HepG2 (cell line): ENCODE data around the gene PNN. TPM values are rescaled to one million over a fixed set of nuclear protein-coding genes. Genes with fewer than 3 reads are reported as not detected.
A peak's percentile ranks its signal among the peaks of the same experiment; 100 is the strongest.
"Not testable (repeated sequence)": the region's sequence is repeated elsewhere in the genome, so short reads cannot be mapped to it uniquely, and the experiment has no call there.

Experiments used
- AKNA ChIP-seq: sonication (generic); formaldehyde crosslinking; IDR thresholded peaks from 2 replicates; pipeline ENCODE4 v1.4.0; 2020; ENCODE audit warnings: missing genetic modification reagents, borderline replicate concordance
- ATF7 ChIP-seq, 2 experiments: fragments of 450-650 bp in 1 of 2; sonication (generic) in 1 of 2; formaldehyde crosslinking in 1 of 2; IDR thresholded peaks; 2 replicates each; pipeline versions ENCODE4 v1.4.0 to v1.6.1; 2016 to 2020; ENCODE audit warnings: antibody characterized with exemption in 1 of 2, mild to moderate bottlenecking in 1 of 2, missing genetic modification reagents in 1 of 2
- CEBPG ChIP-seq: IDR thresholded peaks from 2 replicates; pipeline ENCODE4 v1.6.1; 2016
- DRAP1 ChIP-seq: IDR thresholded peaks from 2 replicates; pipeline ENCODE4 v1.6.1; 2016; ENCODE audit warnings: missing genetic modification reagents, missing compliant biosample characterization
- JARID2 ChIP-seq: sonication (generic); formaldehyde crosslinking; IDR thresholded peaks from 2 replicates; pipeline ENCODE4 v1.8.1; 2023; ENCODE audit warnings: missing genetic modification reagents, inconsistent platforms; ENCODE audit not compliant: insufficient replicate concordance
- NONO ChIP-seq, 2 experiments: fragments of 450-650 bp in 1 of 2; sonication (generic) in 1 of 2; formaldehyde crosslinking in 1 of 2; IDR thresholded peaks in 1 of 2; conservative IDR thresholded peaks in 1 of 2; 2 replicates each; pipeline versions ENCODE4 v1.6.1 to v1.8.0; 2017 to 2022; ENCODE audit warnings: mild to moderate bottlenecking in 1 of 2, missing genetic modification reagents in 1 of 2, moderate library complexity in 1 of 2
- NR2F1 ChIP-seq, 2 experiments: fragments of 450-650 bp in 1 of 2; formaldehyde crosslinking in 1 of 2; IDR thresholded peaks; 2 replicates each; pipeline versions ENCODE4 v1.5.0 to v1.6.1; 2016 to 2020; ENCODE audit warnings: mild to moderate bottlenecking in 1 of 2, missing compliant biosample characterization in 1 of 2, missing genetic modification reagents in 1 of 2, moderate library complexity in 1 of 2
- SAFB2 ChIP-seq: sonication (generic); formaldehyde crosslinking; IDR thresholded peaks from 2 replicates; pipeline ENCODE4 v1.5.1; 2020; ENCODE audit warnings: missing genetic modification reagents, low read depth, mild to moderate bottlenecking, borderline replicate concordance
- TFDP2 ChIP-seq: sonication (generic); formaldehyde crosslinking; IDR thresholded peaks from 2 replicates; pipeline ENCODE4 v1.4.0; 2020; ENCODE audit warnings: missing genetic modification reagents
- UBTF ChIP-seq: sonication (generic); formaldehyde crosslinking; IDR thresholded peaks from 2 replicates; pipeline ENCODE4 v1.4.0; 2020; ENCODE audit warnings: mild to moderate bottlenecking, missing genetic modification reagents
- ZEB1 ChIP-seq: IDR thresholded peaks from 2 replicates; pipeline ENCODE4 v1.6.1; 2012; ENCODE audit warnings: mild to moderate bottlenecking, low read depth, inconsistent platforms; ENCODE audit not compliant: insufficient replicate concordance
- ZNF124 ChIP-seq: sonication (generic); formaldehyde crosslinking; IDR thresholded peaks from 2 replicates; pipeline ENCODE4 v1.4.0; 2020; ENCODE audit warnings: missing genetic modification reagents
- ZNF256 ChIP-seq: sonication (generic); formaldehyde crosslinking; conservative IDR thresholded peaks from 2 replicates; pipeline ENCODE4 v1.4.0; 2020; ENCODE audit warnings: missing genetic modification reagents
- ZNF30 ChIP-seq: sonication (generic); formaldehyde crosslinking; IDR thresholded peaks from 2 replicates; pipeline ENCODE4 v1.5.0; 2020; ENCODE audit warnings: mild to moderate bottlenecking, missing genetic modification reagents
- ZNF331 ChIP-seq: sonication (generic); formaldehyde crosslinking; IDR thresholded peaks from 2 replicates; pipeline ENCODE4 v1.4.0; 2020; ENCODE audit warnings: missing genetic modification reagents
- ZNF446 ChIP-seq: sonication (generic); formaldehyde crosslinking; IDR thresholded peaks from 2 replicates; pipeline ENCODE4 v1.5.0; 2020; ENCODE audit warnings: mild to moderate bottlenecking, missing genetic modification reagents
- ZNF614 ChIP-seq: IDR thresholded peaks from 2 replicates; pipeline ENCODE4 v1.6.1; 2018; ENCODE audit warnings: missing biosample characterization, missing genetic modification reagents, inconsistent platforms, borderline replicate concordance
- ZSCAN29 ChIP-seq: sonication (generic); formaldehyde crosslinking; conservative IDR thresholded peaks from 2 replicates; pipeline ENCODE4 v1.4.0; 2020; ENCODE audit warnings: mild to moderate bottlenecking, missing genetic modification reagents
- polyA plus RNA-seq, 8 experiments: library from polyadenylated mRNA; depleted of rRNA in 3 of 8; stranded (reverse) in 7 of 8; unstranded in 1 of 8; fragments of >200 nt; fragmentation: Illumina TruSeq in 4 of 8; extraction: Trizol in 4 of 8; gene quantifications; 2 replicates each; pipeline versions ENCODE4 v1.2.1 to v1.2.3, GENCODE V29; 2011 to 2016; ENCODE audit warnings: low read depth in 4 of 8, missing spikeins in 1 of 8, mixed read lengths in 1 of 8; ENCODE audit not compliant: insufficient read depth in 1 of 8
- total RNA-seq, 5 experiments: library from RNA; depleted of rRNA; stranded (reverse); fragments of >200 nt; fragmentation: Illumina TruSeq; extraction: Trizol; gene quantifications; 2 replicates each; pipeline ENCODE4 v1.2.3, GENCODE V29; 2016; ENCODE audit warnings: low read depth in 1 of 5

The PNN gene
- total and polyA plus RNA-seq, 2 of the 13 experiments (the other 11 are each of a cell fraction or from before 2014, with no cell fraction given), result 58.0 to 214 TPM

DNA sequence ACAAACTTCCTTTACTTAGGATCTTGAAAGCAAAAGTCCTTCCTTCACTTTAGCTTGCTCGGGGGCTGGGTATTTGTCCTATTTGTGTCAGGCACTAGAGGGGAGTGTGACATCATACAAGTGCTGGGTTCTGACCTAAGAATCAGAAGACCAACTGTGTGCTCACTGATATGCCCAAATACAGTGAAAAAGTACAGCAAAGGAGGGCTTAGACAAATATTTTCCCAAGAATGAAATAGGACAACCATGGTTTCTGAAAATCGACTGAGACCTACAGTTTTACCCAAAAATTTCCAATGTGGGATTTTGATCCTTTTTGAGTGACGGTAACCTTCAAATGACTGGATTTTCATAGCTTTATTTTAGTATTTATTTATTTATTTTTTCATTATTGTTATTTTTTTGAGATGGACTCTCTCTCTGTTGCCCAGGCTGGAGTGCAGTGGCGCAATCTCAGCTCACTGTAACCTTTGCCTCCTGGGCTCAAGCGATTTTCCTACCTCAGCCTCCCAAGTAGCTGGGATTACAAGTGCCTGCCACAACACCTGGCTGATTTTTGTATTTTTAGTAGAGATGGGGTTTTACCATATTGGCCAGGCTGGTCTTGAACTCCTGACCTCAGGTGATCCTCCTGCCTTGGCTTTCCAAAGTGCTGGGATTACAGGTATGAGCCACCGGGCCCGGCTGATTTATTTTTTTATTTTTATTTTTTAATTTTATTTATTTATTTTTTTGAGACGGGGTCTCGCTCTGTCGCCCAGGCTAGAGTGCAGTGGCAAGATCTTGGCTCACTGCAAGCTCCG lies 56.9 kb downstream of the PNN start (continued):
- peak; percentile 34; the same call in 1 of the 2 replicates for TF ChIP-seq TFDP2 (CRISPR knock-in tag)
- TF ChIP-seq ZSCAN29 (CRISPR knock-in tag), result peak; percentile 10; the same call in 1 of the 2 replicates
- peak; percentile 79; the same call in 1 of the 2 replicates for TF ChIP-seq ZNF331 (CRISPR knock-in tag)
- TF ChIP-seq ZNF124, result 0 out of 2 replicates have a peak, but pooled peaks have one; percentile 61
- peak; percentile 18 for TF ChIP-seq ZEB1
- TF ChIP-seq UBTF (CRISPR knock-in tag), result peak; percentile 33; the same call in 1 of the 2 replicates
- TF ChIP-seq NONO (IDR thresholded peaks at IDR 0.05); ATF7 (CRISPR knock-in tag; IDR thresholded peaks at IDR 0.05): not testable (repeated sequence)
- TF ChIP-seq NONO (CRISPR knock-in tag; conservative IDR thresholded peaks at IDR 0.05), result 0 out of 2 replicates have a peak, but pooled peaks have one; percentile 22
- 0 out of 2 replicates have a peak, but pooled peaks have one; percentile 36 for TF ChIP-seq SAFB2 (CRISPR knock-in tag)
- TF ChIP-seq ZNF30, result 0 out of 2 replicates have a peak, but pooled peaks have one; percentile 46
- 0 out of 2 replicates have a peak, but pooled peaks have one; percentile 83 for TF ChIP-seq AKNA
- peak; percentile 36 to 51; a peak in 2 of 4 replicates for TF ChIP-seq NR2F1 (CRISPR knock-in tag; IDR thresholded peaks at IDR 0.05)
- peak; percentile 11 for TF ChIP-seq DRAP1 (CRISPR knock-in tag)
- TF ChIP-seq CEBPG (CRISPR knock-in tag), result peak; percentile 91
- peak; percentile 45 for TF ChIP-seq ATF7 (IDR thresholded peaks at IDR 0.05)
- TF ChIP-seq ZNF614 (CRISPR knock-in tag), result peak; percentile 79; the same call in 1 of the 2 replicates
- TF ChIP-seq ZNF446 (CRISPR knock-in tag), result 0 out of 2 replicates have a peak, but pooled peaks have one; percentile 13
- TF ChIP-seq ZNF256 (CRISPR knock-in tag), result peak; percentile 61; the same call in 1 of the 2 replicates
- TF ChIP-seq JARID2, result peak; percentile 33
